Left kidney (tissue), 2 donors: ENCODE data around the gene RCAN1. TPM values are rescaled to one million over a fixed set of nuclear protein-coding genes. Genes with fewer than 3 reads are reported as not detected.

Experiments
- DNase-seq: peaks from one replicate; pipeline ENCODE4 v3.0.0-alpha.2; 2013
- polyA plus RNA-seq: library from polyadenylated mRNA; unstranded; fragments of 120-200 nt; gene quantifications from one replicate; pipeline ENCODE4 v1.2.1, GENCODE V29; 2013; ENCODE audit not compliant: insufficient read length

RCAN1 gene
- polyA plus RNA-seq, 1 donor = 32.5 TPM

- no peak for DNase-seq
Measured at GRCh38 chr21:34602061-34602460, 12.9 kb downstream of the RCAN1 start.

GRCh38 chr21:34599534-34600101, 15.3 kb downstream of the RCAN1 start:
- no peak for DNase-seq

GRCh38 chr21:34598931-34599400, 15.9 kb downstream of the RCAN1 start:
- no peak for DNase-seq

GRCh38 chr21:34597406-34597805, 17.5 kb downstream of the RCAN1 start:
- DNase-seq = no peak

GRCh38 chr21:34596561-34597271, 18.2 kb downstream of the RCAN1 start:
- DNase-seq = no peak

- no peak for DNase-seq
Measured at GRCh38 chr21:34595457-34595856, 19.5 kb downstream of the RCAN1 start.

GRCh38 chr21:34594566-34595234, 20.2 kb downstream of the RCAN1 start:
- no peak for DNase-seq

GRCh38 chr21:34593954-34594531, 20.9 kb downstream of the RCAN1 start:
- DNase-seq = no peak

- DNase-seq = no peak
Measured at GRCh38 chr21:34593423-34593822, 21.5 kb downstream of the RCAN1 start.

- DNase-seq = no peak
Measured at GRCh38 chr21:34592120-34592955, 22.6 kb downstream of the RCAN1 start.

- no peak for DNase-seq
Measured at GRCh38 chr21:34590520-34590919, 24.4 kb downstream of the RCAN1 start.

- no peak for DNase-seq
Measured at GRCh38 chr21:34589511-34590282, 25.2 kb downstream of the RCAN1 start.

- no peak for DNase-seq
Measured at GRCh38 chr21:34583926-34584563, 30.9 kb downstream of the RCAN1 start.

GRCh38 chr21:34582506-34583150, 32.3 kb downstream of the RCAN1 start:
- DNase-seq = peak; percentile 33

- DNase-seq = no peak
Measured at GRCh38 chr21:34580181-34580700, 34.7 kb downstream of the RCAN1 start.

- DNase-seq = no peak
Measured at GRCh38 chr21:34579411-34579810, 35.5 kb downstream of the RCAN1 start.

GRCh38 chr21:34576041-34576511, 38.8 kb downstream of the RCAN1 start:
- no peak for DNase-seq

GRCh38 chr21:34574601-34575529, 40.0 kb downstream of the RCAN1 start:
- no peak for DNase-seq

- DNase-seq = no peak
Measured at GRCh38 chr21:34571994-34572393, 42.9 kb downstream of the RCAN1 start.
